A549 (cell line): Measurements from ENCODE around the gene RASA4B. TPM values are rescaled to one million over a fixed set of nuclear protein-coding genes. Genes with fewer than 3 reads are reported as not detected.
"Not testable (repeated sequence)": the region's sequence is repeated elsewhere in the genome, so short reads cannot be mapped to it uniquely, and the experiment has no call there.

Experiments used
- ATAC-seq, 2 experiments: fragments of 200-7000 bp in 1 of 2; fragments of >200 bp in 1 of 2; cut with Nextera tagmentation in 1 of 2; cut with Tn5 transposase in 1 of 2; 3 replicates each; pipeline versions ENCODE4 v1.8.0 to v1.9.1; 2018 to 2020; ENCODE audit warnings: mild to moderate bottlenecking in 1 of 2, moderate library complexity in 1 of 2
- CTCF ChIA-PET: fragments of 300-600 bp; sonication (Branson Sonifier 250); formaldehyde crosslinking; extraction: SDS; loops from one replicate; lab custom pipeline; 2021; ENCODE audit warnings: antibody characterized with exemption, inconsistent platforms; lab: Yijun Ruan, JAX
- POLR2A ChIA-PET: fragments of 350-600 bp; formaldehyde crosslinking; extraction: SDS; loops from one replicate; lab custom pipeline; 2021; ENCODE audit warnings: antibody characterized with exemption, inconsistent platforms; lab: Yijun Ruan, JAX
- DNase-seq, 2 experiments: peaks; one replicate each; pipeline versions ENCODE4 v3.0.0 to v3.0.0-alpha.2; 2011 to 2016; ENCODE audit warnings: low read depth in 1 of 2, low spot score in 1 of 2
- FAIRE-seq: peaks from 2 replicates; lab custom pipeline; 2011; peaks lifted over from hg19 to GRCh38; lab: Jason Lieb, UNC
- H3K27ac ChIP-seq, 2 experiments: fragments of >200 bp; sonication (Bioruptor Twin); formaldehyde crosslinking; 3 replicates each; pipeline ENCODE4 v1.5.1; 2016 to 2017
- H3K4me1 ChIP-seq: fragments of >200 bp; sonication (Bioruptor Twin); formaldehyde crosslinking; 3 replicates; pipeline ENCODE4 v1.6.1; 2016
- H3K4me2 ChIP-seq: fragments of >200 bp; sonication (Bioruptor Twin); formaldehyde crosslinking; 3 replicates; pipeline ENCODE4 v1.6.1; 2016
- H3K4me3 ChIP-seq: fragments of >200 bp; sonication (Bioruptor Twin); formaldehyde crosslinking; 3 replicates; pipeline ENCODE4 v1.5.1; 2016
- H3K9me3 ChIP-seq: fragments of >200 bp; sonication (Bioruptor Twin); formaldehyde crosslinking; 3 replicates; pipeline ENCODE4 v1.6.1; 2016
- WGBS: methylation state at CpG from one replicate; pipeline ENCODE4 v1.1.6; 2017; ENCODE audit errors: missing lambda C conversion rate; 5-methylcytosine and 5-hydroxymethylcytosine counted together
- polyA minus RNA-seq: library from RNA; depleted of rRNA, polyadenylated mRNA; stranded (reverse); fragments of >200 nt; gene quantifications from 2 replicates; pipeline ENCODE4 v1.2.3, GENCODE V29; 2011; rRNA and poly(A)+ RNA removed
- polyA plus RNA-seq, 4 experiments: library from polyadenylated mRNA; depleted of rRNA in 3 of 4; stranded (reverse); fragments of >200 nt; fragmentation: RNase III in 1 of 4; extraction: RNeasy Plus Mini Kit Qiagen cat#74134 plus additional on column Dnase treatment in 1 of 4; gene quantifications; 2 replicates in 3 of 4; 3 replicates in 1 of 4; pipeline ENCODE4 v1.2.3, GENCODE V29; 2011 to 2017

The RASA4B gene
- polyA plus RNA-seq (2011; rRNA removed) (0.83 and 0.93 TPM in 2 replicates), polyA plus RNA-seq (2017; fragmentation: RNase III; extraction: RNeasy Plus Mini Kit Qiagen cat#74134 plus additional on column Dnase treatment) (1.4 to 1.5 TPM (median 1.4 TPM) in 3 replicates), polyA minus RNA-seq (0.87 and 1.3 TPM in 2 replicates)
- 0.65 and 1.0 TPM in 2 replicates for polyA plus RNA-seq (2012; cell fraction: cytosol; rRNA removed)
- polyA plus RNA-seq (2012; cell fraction: nucleus; rRNA removed) = 3.7 and 4.5 TPM in 2 replicates

- POLR2A ChIA-PET, H3K4me1 ChIP-seq, CTCF ChIA-PET, FAIRE-seq, H3K9me3 ChIP-seq: not testable (repeated sequence)
- no CpG with 5 or more reads among the region's 61 CpGs for WGBS
- peak in 1 of 2 experiments; percentile 0 for DNase-seq
- peak within 1 kb of the TSS; percentile 54 for H3K4me2 ChIP-seq
- peak within 1 kb of the TSS; percentile 37; the same call in 1 of the 3 replicates for H3K4me3 ChIP-seq
- ATAC-seq = peak; percentile 70 to 92
- 0 out of 6 replicates have a peak within 1 kb of the TSS, but pooled peaks of 1 of the 2 experiments have one; percentile 67 for H3K27ac ChIP-seq
These were observed at the start of gene RASA4B for GRCh38 chr7:102517550-102518147. Gene RASA4B (minus strand): TSS chr7:102517777. CDS start chr7:102517710, 67 bp downstream.

- H3K4me3 ChIP-seq, H3K27ac ChIP-seq, FAIRE-seq, CTCF ChIA-PET, POLR2A ChIA-PET, DNase-seq, H3K9me3 ChIP-seq, H3K4me2 ChIP-seq, H3K4me1 ChIP-seq: not testable (repeated sequence)
- ATAC-seq = peak in 1 of 2 experiments; percentile 26; a peak in 3 of 6 replicates
- no CpG with 5 or more reads among the region's 6 CpGs for WGBS
These were observed 33.3 kb upstream of the RASA4B start, which contains the start of gene SPDYE2 for GRCh38 chr7:102550808-102551422. Gene SPDYE2 (plus strand): TSS chr7:102551226. CDS start chr7:102553256, 2,030 bp downstream.

- DNase-seq, H3K4me2 ChIP-seq, H3K27ac ChIP-seq, H3K4me1 ChIP-seq, H3K4me3 ChIP-seq, FAIRE-seq, POLR2A ChIA-PET, CTCF ChIA-PET, H3K9me3 ChIP-seq: not testable (repeated sequence)
- WGBS = 46% methylated on average over 3 of the region's 6 CpGs
- ATAC-seq = peak; percentile 32 to 51; a peak in 5 of 6 replicates
These were observed 28.8 kb upstream of the RASA4B start for GRCh38 chr7:102546353-102546752.

GRCh38 chr7:102545288-102545687, 27.7 kb upstream of the RASA4B start:
- DNase-seq, FAIRE-seq, H3K27ac ChIP-seq, POLR2A ChIA-PET, H3K4me2 ChIP-seq, H3K4me1 ChIP-seq, ATAC-seq, H3K9me3 ChIP-seq, H3K4me3 ChIP-seq, CTCF ChIA-PET: not testable (repeated sequence)
- WGBS = 97% methylated on average over 7 of the region's 12 CpGs

- DNase-seq, POLR2A ChIA-PET: not testable (repeated sequence)
- ATAC-seq = 0 out of 6 replicates have a peak, but pooled peaks of 1 of the 2 experiments have one; percentile 3
These were observed 26.8 kb upstream of the RASA4B start for GRCh38 chr7:102544372-102544771.

GRCh38 chr7:102543596-102543995, 26.0 kb upstream of the RASA4B start, which contains the start of gene UPK3BL2:
Gene UPK3BL2 (minus strand): TSS chr7:102543696. CDS start chr7:102543636, 60 bp downstream.
- H3K4me1 ChIP-seq, H3K9me3 ChIP-seq, FAIRE-seq, POLR2A ChIA-PET, H3K27ac ChIP-seq, H3K4me2 ChIP-seq, CTCF ChIA-PET, H3K4me3 ChIP-seq, DNase-seq: not testable (repeated sequence)
- WGBS = no CpG with 5 or more reads among the region's 8 CpGs
- ATAC-seq = 0 out of 6 replicates have a peak, but pooled peaks of 1 of the 2 experiments have one; percentile 10

More at GRCh38 chr7:102544372-102544771, 26.8 kb upstream of the RASA4B start:
- H3K9me3 ChIP-seq, H3K4me1 ChIP-seq, H3K4me3 ChIP-seq, H3K4me2 ChIP-seq, H3K27ac ChIP-seq, FAIRE-seq, CTCF ChIA-PET: not testable (repeated sequence)
- 88% methylated on average over 1 of the region's 1 CpG for WGBS

GRCh38 chr7:102542771-102543170, 25.2 kb upstream of the RASA4B start:
- WGBS = 96% methylated on average over 7 of the region's 11 CpGs
- DNase-seq, FAIRE-seq, CTCF ChIA-PET, ATAC-seq, H3K4me1 ChIP-seq, H3K4me3 ChIP-seq, H3K4me2 ChIP-seq, POLR2A ChIA-PET, H3K27ac ChIP-seq, H3K9me3 ChIP-seq: not testable (repeated sequence)

- H3K4me1 ChIP-seq, H3K9me3 ChIP-seq, FAIRE-seq, H3K4me3 ChIP-seq, H3K4me2 ChIP-seq, POLR2A ChIA-PET, ATAC-seq, H3K27ac ChIP-seq, DNase-seq, CTCF ChIA-PET: not testable (repeated sequence)
- WGBS = no CpG with 5 or more reads among the region's 8 CpGs
These were observed 24.5 kb upstream of the RASA4B start for GRCh38 chr7:102542083-102542482.

- POLR2A ChIA-PET, H3K4me3 ChIP-seq, CTCF ChIA-PET, ATAC-seq, H3K4me2 ChIP-seq, DNase-seq, H3K27ac ChIP-seq, H3K9me3 ChIP-seq, FAIRE-seq, H3K4me1 ChIP-seq: not testable (repeated sequence)
- WGBS = 92% methylated on average over 5 of the region's 6 CpGs
These were observed 23.0 kb upstream of the RASA4B start for GRCh38 chr7:102540604-102541003.

GRCh38 chr7:102535062-102535615, 17.6 kb upstream of the RASA4B start:
- CTCF ChIA-PET, DNase-seq, H3K9me3 ChIP-seq, H3K4me3 ChIP-seq, H3K4me1 ChIP-seq, ATAC-seq, H3K4me2 ChIP-seq, H3K27ac ChIP-seq, POLR2A ChIA-PET, FAIRE-seq: not testable (repeated sequence)
- WGBS = 81% methylated on average over 5 of the region's 8 CpGs
